Activated CD8-positive, alpha-beta memory T cell treated with anti-CD3 and anti-CD28 coated beads for 36 hours (primary cell): Measurements from ENCODE around the gene LRR1. TPM values are rescaled to one million over a fixed set of nuclear protein-coding genes. Genes with fewer than 3 reads are reported as not detected.

Experiments
- CTCF ChIA-PET: fragments of 350-600 bp; sonication (Branson Sonifier 250); formaldehyde crosslinking; loops from one replicate; lab custom pipeline; 2021; ENCODE audit warnings: antibody characterized with exemption; lab: Charles Lee
- POLR2A ChIA-PET: fragments of 350-600 bp; sonication (Branson Sonifier 250); formaldehyde crosslinking; loops from one replicate; lab custom pipeline; 2021; ENCODE audit warnings: antibody characterized with exemption; lab: Charles Lee
- total RNA-seq, 2 experiments: library from RNA; stranded (reverse); gene quantifications; one replicate each; pipeline ENCODE4 v1.2.3, GENCODE V29; 2021

LRR1 gene
- total RNA-seq, 2 experiments from 2014 or later, result 48.8 to 54.1 TPM

DNA sequence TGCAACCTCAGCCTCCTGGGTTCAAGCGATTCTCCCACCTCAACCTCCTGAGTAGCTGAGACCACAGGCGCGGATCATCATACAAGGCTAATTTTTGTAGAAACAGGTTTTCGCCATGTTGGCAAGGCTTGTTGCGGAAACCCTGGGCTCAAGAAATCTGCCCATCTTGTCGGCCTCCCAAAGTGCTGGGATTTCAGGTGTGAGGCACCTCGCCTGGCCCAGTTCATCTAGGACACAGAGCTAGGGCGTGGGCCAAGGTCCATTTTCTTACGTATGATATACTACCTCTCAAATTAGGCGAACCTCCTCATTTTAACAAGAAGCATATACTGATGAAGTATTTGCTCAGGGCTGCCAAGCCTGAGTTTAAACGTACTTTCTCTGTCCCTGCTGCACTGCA is 14.7 kb upstream of the LRR1 start:
- CTCF ChIA-PET, result interaction anchor here (0.7 to 1.1 kb wide), 2 partner anchors 15 to 36 kb away, joined by 3 read pairs; partner anchors contain the start of genes LRR1, MGAT2 and RPL36AL
- POLR2A ChIA-PET, result interaction anchor here (0.6 to 3.9 kb wide), 3 partner anchors 14 to 1237 kb away, joined by 5 to 41 read pairs (median 35); partner anchors contain the start of genes LRR1, MGAT2 and RPL36AL

- ChIA-PET CTCF (interaction anchor here (0.5 to 2.3 kb wide), 4 partner anchors 14 to 50 kb away, joined by 3 to 11 read pairs (median 3); partner anchors contain the start of genes LRR1, MGAT2 and RPL36AL), POLR2A (interaction anchor here (0.6 to 3.9 kb wide), 9 partner anchors 13 to 1236 kb away, joined by 3 to 41 read pairs (median 4); partner anchors contain the start of genes DNAAF2, LRR1, MGAT2 and RPL36AL)
Measured at GRCh38 chr14:49584981-49585640, 13.6 kb upstream of the LRR1 start.

- POLR2A ChIA-PET, result interaction anchor here (0.7 to 3.9 kb wide), 10 partner anchors 9 to 310 kb away, joined by 3 to 41 read pairs (median 4); partner anchors contain the start of genes DNAAF2, KLHDC2, LRR1 and MGAT2
- CTCF ChIA-PET, result interaction anchor here (0.7 to 2.3 kb wide), 4 partner anchors 13 to 125 kb away, joined by 3 to 13 read pairs (median 8); partner anchors contain the start of gene LRR1
Measured at GRCh38 chr14:49585803-49586672, 12.7 kb upstream of the LRR1 start, which contains the start of gene RPS29. RPS29 (minus strand) TSS chr14:49586380; CDS start chr14:49586346, 34 bp downstream.

DNA sequence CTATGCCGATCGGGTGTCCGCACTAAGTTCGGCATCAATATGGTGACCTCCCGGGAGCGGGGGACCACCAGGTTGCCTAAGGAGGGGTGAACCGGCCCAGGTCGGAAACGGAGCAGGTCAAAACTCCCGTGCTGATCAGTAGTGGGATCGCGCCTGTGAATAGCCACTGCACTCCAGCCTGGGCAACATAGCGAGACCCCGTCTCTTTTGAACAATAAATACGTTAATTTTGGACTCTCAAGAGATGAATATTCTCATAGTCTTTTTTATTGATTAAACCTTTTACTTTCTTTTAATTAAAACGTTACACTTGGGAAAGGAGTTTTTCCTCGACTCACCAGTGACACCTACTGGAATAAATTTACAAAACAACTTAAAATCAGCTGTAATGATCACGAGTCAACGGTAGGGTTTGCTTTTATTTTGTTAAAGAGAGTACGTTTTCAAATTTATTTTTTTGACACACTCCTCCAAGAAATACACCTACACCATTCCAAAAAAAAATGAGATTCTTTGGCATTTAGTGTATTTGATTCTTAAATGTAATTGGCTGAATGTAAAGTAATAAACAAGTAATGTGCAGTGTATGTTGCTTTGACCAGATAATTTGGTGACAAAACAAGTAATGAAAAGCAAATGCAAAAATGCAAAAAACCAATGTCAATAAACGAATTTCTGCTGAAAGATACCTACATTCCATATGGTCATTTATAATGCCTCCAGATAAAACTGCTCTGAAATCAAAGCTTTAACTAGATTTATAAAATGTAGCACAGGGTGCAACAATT is 11.9 kb upstream of the LRR1 start:
- ChIA-PET POLR2A (interaction anchor here (0.7 to 3.9 kb wide), 7 partner anchors 8 to 307 kb away, joined by 3 to 41 read pairs (median 6); partner anchors contain the start of genes DNAAF2, KLHDC2, LRR1 and MGAT2), CTCF (interaction anchor here (0.6 to 2.3 kb wide), 7 partner anchors 10 to 125 kb away, joined by 3 to 13 read pairs (median 3); partner anchors contain the start of gene LRR1)

- ChIA-PET POLR2A (no interaction called here), CTCF (no interaction called here)
Measured at GRCh38 chr14:49589387-49589786, 9.4 kb upstream of the LRR1 start.

DNA sequence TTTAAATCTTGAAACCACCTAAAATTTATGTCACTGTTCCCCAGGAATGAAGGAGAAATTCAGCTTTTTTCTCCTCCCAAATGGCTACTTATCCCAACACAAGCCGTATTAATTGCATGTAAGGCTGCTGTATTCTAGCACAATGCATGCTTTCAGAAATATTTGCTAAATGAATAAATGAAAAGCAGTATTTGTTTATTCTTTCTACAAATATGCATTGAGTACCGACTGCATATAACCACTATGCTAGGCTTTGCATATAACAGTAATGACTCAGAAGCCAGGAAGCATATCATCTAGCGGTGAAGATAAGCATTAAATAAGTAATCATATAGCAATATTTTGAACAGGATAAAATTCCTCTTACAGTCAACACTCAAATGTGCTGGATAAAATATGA is 5.7 kb upstream of the LRR1 start:
- CTCF ChIA-PET, result no interaction called here
- POLR2A ChIA-PET, result no interaction called here

GRCh38 chr14:49594347-49595091 is 4.2 kb upstream of the LRR1 start:
- POLR2A ChIA-PET, result interaction anchor here (0.7 to 1.2 kb wide), 2 partner anchors 8 to 13 kb away, joined by 3 to 4 read pairs; partner anchors contain the start of gene RPS29
- CTCF ChIA-PET, result interaction anchor here (1.2 kb wide), 1 partner anchor 15 kb away, joined by 3 read pairs; no protein-coding TSS in a partner anchor

- CTCF ChIA-PET, result interaction anchor here (1.3 to 1.9 kb wide), 3 partner anchors 11 to 37 kb away, joined by 3 to 13 read pairs (median 7); partner anchors contain the start of genes DNAAF2 and RPS29
- POLR2A ChIA-PET, result interaction anchor here (1.2 to 2.9 kb wide), 4 partner anchors 13 to 36 kb away, joined by 3 to 35 read pairs (median 17); partner anchors contain the start of genes MGAT2, RPL36AL and RPS29
Measured at GRCh38 chr14:49598189-49598484, 603 bp upstream of the LRR1 start.

DNA sequence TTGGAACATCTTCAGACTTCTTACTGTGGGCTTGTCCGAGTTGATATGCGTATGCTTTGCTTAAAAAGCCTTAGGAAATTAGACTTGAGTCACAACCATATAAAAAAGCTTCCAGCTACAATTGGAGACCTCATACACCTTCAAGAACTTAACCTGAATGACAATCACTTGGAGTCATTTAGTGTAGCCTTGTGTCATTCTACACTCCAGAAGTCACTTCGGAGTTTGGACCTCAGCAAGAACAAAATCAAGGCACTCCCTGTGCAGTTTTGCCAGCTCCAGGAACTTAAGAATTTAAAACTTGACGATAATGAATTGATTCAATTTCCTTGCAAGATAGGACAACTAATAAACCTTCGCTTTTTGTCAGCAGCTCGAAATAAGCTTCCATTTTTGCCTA is 8.8 kb downstream of the LRR1 start:
- CTCF ChIA-PET, result no interaction called here
- POLR2A ChIA-PET, result interaction anchor here (0.8 kb wide), 1 partner anchor 25 kb away, joined by 3 read pairs; no protein-coding TSS in a partner anchor

DNA sequence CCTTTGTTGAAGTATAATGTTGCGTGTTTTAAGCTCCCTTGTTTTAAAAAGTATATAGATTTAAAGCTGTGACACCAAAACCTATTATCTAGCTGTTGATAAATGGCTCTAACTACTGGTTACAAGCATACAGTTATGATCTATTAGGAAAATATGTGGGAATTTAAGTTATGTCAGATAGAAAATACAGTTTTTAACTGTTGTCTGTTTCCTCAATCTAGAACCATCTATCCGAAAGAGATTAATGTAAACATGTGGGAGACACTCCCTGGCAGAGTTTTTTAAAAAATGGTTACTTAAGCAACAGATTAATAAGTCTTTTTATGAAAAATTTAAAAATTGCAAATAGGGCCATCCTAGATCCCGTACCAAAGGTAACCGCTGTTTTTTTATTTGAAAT is 13.5 kb downstream of the LRR1 start:
- ChIA-PET POLR2A (interaction anchor here (1.1 kb wide), 1 partner anchor 9 kb away, joined by 4 read pairs; the partner anchor contains the start of genes MGAT2 and RPL36AL), CTCF (no interaction called here)

DNA sequence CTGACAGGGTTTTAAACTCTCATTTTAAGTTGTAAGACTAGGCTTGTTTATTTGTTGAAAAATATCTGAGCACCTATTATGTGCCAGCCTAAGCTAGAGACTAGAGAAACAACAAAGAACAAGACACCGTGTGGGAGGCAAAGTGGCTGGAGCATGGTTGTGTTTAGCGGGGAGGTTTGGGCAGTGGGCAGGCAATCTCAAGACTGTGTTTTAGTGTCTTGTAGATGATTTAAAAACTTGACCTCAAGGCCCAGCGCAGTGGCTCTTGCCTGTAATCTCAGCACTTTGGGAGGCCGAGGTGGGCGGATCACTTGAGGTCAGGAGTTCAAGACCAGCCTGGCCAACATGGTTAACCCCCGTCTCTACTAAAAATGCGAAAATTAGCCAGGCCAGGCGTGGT is 13.9 kb downstream of the LRR1 start:
- ChIA-PET POLR2A (no interaction called here), CTCF (interaction anchor here (0.7 kb wide), 1 partner anchor 13 kb away, joined by 5 read pairs; no protein-coding TSS in a partner anchor)

DNA sequence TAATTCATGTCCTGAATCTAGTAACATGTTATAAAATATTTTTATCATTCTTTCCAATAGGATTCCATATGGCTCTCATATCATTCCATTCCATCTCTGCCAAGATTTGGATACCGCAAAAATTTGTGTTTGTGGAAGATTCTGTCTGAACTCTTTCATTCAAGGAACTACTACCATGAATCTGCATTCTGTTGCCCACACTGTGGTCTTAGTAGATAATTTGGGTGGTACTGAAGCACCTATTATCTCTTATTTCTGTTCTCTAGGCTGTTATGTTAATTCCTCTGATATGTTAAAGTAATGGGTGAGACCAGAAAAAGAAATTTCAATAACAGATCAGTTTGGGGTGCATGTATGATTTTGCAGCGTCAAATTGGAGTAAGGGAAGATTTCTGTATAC is 15.5 kb downstream of the LRR1 start:
- CTCF ChIA-PET, result no interaction called here
- POLR2A ChIA-PET, result no interaction called here

GRCh38 chr14:49615776-49616175 is 17.0 kb downstream of the LRR1 start:
- POLR2A ChIA-PET, result no interaction called here
- CTCF ChIA-PET, result no interaction called here

DNA sequence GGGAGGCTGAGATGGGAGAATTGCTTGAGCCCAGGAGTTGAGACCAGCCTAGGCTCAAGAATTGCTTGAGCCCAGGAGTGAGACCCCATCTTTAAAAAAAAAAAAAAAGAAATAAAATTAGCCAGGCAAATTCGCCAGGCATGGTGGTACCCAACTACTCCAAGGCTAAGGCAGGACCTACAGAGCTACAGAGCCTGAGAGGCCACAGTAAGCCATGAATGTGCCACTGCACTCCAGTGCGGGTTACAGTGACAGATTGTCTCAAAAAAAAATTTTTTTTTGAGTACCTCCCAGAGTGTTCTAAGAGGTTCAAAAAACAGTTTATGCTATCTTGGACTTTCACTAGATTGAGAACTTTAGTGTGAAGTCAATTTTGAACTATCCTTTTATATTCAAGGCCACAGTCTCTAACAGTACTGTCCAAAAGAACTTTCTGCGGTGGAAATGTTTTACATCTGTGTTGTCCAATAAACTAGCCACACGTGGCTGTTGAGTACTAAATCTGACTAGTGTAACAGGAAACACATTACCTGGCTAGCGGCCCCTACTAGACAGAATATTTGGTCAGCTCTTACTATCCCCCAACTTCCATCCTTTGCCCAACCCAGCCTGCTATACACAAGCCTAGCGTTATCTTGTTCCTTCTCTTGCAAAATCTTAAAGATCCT is 19.2 kb downstream of the LRR1 start:
- POLR2A ChIA-PET, result interaction anchor here (0.6 to 0.7 kb wide), 2 partner anchors 13 to 33 kb away, joined by 3 to 4 read pairs; no protein-coding TSS in a partner anchor
- CTCF ChIA-PET, result interaction anchor here (1.0 kb wide), 1 partner anchor 19 kb away, joined by 3 read pairs; the partner anchor contains the start of gene LRR1

DNA sequence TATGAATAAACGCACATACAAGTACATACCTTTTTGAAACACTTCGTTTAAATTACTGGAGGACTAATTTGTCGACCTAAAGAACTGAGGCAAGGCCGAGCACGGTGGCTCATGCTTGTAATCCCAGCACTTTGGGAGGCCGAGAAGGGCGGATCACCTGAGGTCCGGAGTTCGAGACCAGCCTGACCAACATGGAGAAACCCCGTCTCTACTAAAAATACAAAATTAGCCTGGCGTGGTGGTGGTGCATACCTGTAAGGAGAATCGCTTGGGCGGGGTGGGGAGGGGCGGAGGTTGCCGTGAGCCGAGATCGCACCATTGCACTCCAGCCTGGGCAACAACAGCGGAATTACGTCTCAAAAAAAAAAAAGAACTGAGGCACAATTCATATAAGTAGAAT is 20.5 kb downstream of the LRR1 start:
- CTCF ChIA-PET, result interaction anchor here (0.9 to 7.0 kb wide), 2 partner anchors 14 to 148 kb away, joined by 3 to 63 read pairs; partner anchors contain the start of gene DNAAF2
- POLR2A ChIA-PET, result interaction anchor here (2.9 kb wide), 1 partner anchor 15 kb away, joined by 38 read pairs; the partner anchor contains the start of gene DNAAF2

- POLR2A ChIA-PET, result interaction anchor here (0.6 to 3.0 kb wide), 7 partner anchors 11 to 148 kb away, joined by 3 to 41 read pairs (median 10); partner anchors contain the start of genes DNAAF2, KLHDC2, LRR1 and RPS29
- CTCF ChIA-PET, result interaction anchor here (0.7 to 7.0 kb wide), 7 partner anchors 8 to 234 kb away, joined by 3 to 63 read pairs (median 4); partner anchors contain the start of genes DNAAF2 and LRR1
Measured at GRCh38 chr14:49619730-49620129, 21.0 kb downstream of the LRR1 start.
